ENCODE results near the gene INO80D.
"Not testable (repeated sequence)": the region's sequence is repeated elsewhere in the genome, so short reads cannot be mapped to it uniquely, and the experiment has no call there.

Gene INO80D

DNA sequence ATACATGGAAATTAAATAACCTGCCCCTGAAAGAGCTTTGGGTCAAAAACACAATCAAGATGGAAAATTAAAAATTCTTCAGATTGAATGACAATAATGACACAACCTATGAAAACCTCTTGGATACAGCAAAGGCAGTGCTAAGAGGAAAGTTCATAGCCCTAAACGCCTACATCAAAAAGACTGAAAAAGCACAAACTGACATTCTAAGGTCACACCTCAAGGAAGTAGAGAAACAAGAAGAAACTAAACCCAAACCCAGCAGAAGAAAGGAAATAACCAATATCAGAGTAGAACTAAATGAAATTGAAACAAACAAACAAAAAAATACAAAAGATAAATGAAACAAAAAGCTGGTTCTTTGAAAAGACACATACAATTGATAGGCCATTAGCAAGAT is 52.5 kb downstream of the INO80D start:
- not testable (repeated sequence) for DNase-seq (ENCODE audit: low read depth in 1 of 2, low spot score in 1 of 2)

DNA sequence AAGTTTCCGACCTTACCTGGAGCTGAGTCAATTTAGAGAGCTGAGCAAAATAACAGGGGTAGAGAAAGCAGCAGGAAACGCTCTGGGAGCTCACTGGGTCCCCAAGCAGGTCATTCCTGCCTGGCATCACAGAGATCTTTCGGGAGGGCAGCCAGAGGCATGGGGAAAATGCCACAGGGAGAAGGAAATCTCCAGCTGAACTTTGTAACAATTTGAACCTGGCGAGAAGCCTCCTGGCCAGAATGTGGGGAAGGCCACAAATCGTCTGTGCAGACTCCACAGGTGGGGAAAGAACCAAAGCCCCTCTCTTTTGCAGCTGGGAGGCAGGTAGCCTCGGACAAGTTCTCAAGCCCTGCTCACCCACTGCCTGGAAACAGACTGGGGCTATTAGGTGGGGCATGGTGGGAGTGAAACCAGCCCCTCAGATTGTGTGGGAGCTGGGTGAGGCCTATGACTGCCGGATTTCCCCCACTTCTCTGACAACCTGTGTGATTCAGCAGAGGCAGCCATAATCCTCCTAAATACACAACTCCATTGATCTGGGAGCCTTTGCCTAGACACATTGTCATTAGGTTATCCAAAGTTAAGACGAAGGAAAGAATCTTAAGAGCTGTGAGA is 53.9 kb downstream of the INO80D start:
- no peak for DNase-seq (ENCODE audit: low read depth in 1 of 2, low spot score in 1 of 2)

- DNase-seq (ENCODE audit: low read depth in 1 of 2, low spot score in 1 of 2) = no peak
Measured at GRCh38 chr2:206031162-206031784, 54.7 kb downstream of the INO80D start.

DNA sequence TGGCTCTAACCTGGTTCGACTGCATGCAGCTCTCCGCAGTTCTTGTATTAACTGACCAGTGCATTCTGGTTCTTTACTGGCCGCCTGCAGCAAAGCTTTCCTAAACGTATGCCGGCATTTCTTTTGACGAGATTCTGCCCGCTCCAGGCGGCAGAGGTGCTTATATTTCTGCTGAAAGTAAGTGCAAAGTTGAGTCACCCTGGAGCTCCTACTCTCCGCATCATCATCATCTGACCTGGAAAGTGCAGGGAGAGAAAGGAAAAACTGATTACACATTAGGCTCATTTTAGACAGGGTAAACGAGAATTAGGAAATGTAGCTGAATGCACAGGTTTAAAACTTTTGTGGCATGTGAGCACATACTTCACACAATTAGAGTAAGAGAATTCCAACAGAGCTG is 57.9 kb downstream of the INO80D start:
- no peak for DNase-seq (ENCODE audit: low read depth in 1 of 2, low spot score in 1 of 2)

- DNase-seq (ENCODE audit: low read depth in 1 of 2, low spot score in 1 of 2) = no peak
Measured at GRCh38 chr2:206023183-206023582, 62.8 kb downstream of the INO80D start.

- DNase-seq (ENCODE audit: low read depth in 1 of 2, low spot score in 1 of 2) = no peak
Measured at GRCh38 chr2:206020171-206020570, 65.8 kb downstream of the INO80D start.

GRCh38 chr2:206015746-206016145 is 70.2 kb downstream of the INO80D start:
- not testable (repeated sequence) for DNase-seq (ENCODE audit: low read depth in 1 of 2, low spot score in 1 of 2)

DNA sequence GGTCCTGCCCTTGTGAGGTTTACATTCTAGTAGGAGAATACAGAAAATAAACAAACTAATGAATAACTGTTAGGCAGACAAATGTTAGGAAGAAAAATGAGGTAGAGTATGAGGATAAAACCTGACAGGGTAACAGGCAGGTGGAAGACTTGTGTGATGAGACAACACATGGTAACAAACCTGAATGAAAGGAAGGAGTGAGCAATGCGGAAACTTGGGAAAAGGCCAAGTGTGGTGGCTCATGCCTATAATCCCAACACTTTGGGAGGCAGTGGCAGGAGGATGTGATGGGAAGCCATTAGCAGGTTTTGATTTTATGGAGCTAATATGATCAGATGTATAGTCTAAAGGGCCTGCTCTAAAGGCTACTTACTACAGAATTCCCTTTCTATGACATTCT is 74.2 kb downstream of the INO80D start:
- DNase-seq (ENCODE audit: low read depth in 1 of 2, low spot score in 1 of 2) = no peak

DNA sequence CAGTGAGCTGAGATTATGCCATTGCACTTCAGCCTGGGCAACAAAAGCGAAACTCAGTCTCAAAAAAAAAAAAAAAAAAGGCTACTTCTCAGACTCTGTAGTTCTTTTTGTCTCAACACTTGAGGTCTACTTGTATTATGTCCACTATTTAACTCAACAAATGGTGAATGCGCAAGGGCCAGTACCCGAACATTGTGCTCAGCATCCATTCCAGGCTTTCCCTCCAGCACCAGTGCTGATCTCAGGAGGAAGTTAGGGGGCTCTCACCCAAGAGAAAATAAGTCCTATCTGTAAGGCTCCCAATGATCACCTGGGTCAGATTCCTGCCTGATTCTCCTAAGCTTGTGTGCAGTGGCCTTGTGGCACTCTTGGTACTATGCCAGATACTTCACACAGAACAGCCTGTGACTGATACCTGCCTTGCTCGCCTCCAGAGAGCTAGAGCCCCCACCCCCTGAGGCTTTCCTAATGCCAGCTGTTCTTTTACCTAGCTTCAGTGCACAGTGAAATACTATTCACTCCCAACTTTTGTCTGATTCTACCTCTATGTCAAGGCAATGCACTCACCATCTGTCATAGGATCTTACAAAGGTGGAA is 74.9 kb downstream of the INO80D start:
- DNase-seq (ENCODE audit: low read depth in 1 of 2, low spot score in 1 of 2) = no peak

DNA sequence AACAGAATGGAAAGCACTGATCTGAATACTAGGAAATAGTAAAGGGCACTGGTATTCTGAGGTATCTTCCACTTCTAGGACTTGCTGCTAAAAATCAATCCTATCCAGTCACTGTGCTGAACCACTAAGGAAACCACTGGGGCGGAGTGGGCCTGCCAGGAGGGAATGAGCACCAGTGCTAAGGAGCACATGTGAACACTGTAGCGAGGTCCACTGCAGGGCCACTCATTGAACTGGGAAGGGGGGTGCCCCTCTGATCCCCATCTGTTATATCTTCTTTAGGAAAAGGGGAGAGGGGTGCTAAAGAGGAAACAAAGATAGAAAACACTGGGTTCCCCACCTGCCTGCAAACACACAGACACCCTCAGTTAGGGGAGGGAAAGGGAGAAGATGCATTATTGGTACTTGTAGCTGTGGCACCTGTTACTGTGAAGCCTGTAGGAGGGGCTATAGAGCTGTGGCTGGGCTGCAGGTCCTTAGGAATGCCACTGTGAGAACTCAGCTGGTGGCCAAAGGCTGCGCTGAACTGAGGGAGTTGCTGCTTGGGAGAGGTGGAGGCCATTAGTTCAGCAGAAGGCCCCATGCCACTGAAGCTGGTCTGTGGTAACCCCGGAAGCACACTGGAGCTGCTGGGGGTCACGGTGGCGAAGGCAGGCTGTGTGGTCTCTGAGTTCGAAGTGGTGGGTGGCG is 81.8 kb downstream of the INO80D start:
- no peak for DNase-seq (ENCODE audit: low read depth in 1 of 2, low spot score in 1 of 2)

DNA sequence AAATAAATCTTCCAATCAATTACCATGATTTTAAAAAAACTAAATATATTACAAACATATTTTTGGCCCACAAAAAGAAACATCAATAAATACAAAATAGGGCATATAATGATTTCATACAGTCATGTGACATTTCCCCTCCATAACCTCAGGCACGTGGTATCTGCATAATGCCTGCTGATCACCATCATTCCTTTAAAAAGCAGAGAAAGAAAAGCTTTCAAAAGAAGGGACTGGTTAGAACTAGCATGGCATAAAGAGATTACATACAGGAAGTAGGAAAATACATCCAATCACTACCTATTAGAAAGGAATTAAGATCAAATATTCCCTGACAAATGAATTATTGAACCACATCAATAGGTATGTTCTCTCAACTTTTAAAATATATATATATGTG is 83.5 kb downstream of the INO80D start:
- no peak for DNase-seq (ENCODE audit: low read depth in 1 of 2, low spot score in 1 of 2)

DNA sequence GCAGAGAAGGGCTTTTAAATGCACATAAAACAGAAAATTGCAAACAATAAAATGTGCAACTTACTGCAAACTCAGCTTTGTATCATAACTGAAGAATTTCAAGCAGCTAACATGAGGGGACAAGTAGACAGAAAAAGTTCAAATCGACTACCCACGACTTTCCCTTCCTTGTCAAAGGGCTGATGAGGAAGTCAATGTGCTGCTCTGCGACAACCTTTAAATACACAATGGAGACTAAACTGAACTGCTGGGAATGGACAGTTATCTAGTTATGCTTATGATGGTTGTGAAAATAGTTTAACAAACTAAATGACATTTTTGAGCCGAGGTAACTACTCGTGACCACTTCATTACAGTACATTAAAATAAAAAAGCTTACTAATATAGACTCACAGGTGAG is 84.1 kb downstream of the INO80D start:
- no peak for DNase-seq (ENCODE audit: low read depth in 1 of 2, low spot score in 1 of 2)

GRCh38 chr2:206000776-206001175 is 85.2 kb downstream of the INO80D start:
- DNase-seq (ENCODE audit: low read depth in 1 of 2, low spot score in 1 of 2) = no peak

DNA sequence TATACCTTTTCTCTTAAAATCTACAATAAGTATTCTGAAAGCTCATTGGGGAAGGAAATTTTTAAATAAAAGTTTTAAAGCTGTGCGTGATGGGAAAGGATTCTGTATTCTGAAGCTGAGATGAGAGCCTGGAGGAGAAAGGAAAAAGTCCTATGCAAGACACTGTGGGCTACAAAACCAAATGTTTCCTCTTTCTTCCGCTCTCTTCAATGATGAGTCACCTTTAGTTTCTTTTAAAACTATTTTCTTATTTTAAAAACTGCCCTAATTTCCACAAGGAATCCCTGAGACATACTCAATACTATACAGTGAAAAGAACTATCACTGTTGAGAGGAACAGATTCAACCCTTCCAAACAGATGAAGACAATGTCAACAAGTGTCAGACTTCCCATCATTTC is 87.4 kb downstream of the INO80D start:
- DNase-seq (ENCODE audit: low read depth in 1 of 2, low spot score in 1 of 2) = no peak

DNA sequence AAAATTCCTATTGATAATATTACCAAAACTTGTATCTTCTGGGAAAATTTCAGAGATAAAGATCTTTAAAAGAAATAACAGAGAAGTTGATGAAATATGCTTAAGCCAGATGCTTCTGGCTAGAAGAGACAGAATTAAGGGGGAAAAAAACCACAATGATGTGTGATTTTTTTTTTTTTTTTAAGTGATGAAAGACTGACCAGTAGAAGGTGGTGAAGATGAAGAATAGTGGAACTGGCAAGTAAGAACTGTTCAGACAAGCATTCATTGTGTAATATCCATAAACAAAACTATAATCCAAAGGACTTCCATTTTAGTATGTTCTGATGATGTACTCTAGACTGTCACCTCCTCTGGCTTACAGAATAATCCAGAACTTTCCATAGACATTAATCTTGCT is 89.8 kb downstream of the INO80D start:
- no peak for DNase-seq (ENCODE audit: low read depth in 1 of 2, low spot score in 1 of 2)

GRCh38 chr2:205995260-205995659 is 90.7 kb downstream of the INO80D start:
- no peak for DNase-seq (ENCODE audit: low read depth in 1 of 2, low spot score in 1 of 2)

DNA sequence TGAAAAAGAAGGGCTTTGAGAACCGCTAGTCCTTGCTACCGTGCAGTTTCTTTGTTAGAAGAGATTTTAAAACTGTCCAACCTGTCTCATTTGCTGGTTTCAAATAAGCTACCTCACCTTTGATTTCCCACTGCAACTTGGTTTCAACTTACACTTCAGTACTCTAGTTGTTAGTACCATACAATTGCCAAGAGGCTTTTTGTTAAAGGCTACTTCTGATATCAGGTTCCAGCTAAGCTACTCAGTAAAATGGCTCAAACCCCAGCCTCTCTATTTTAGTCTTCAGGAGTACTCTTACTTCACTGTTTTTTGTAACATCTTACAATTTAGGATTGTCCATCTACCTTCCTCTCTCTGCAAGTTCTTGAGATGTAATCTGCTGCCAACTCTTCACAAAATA is 91.6 kb downstream of the INO80D start:
- no peak for DNase-seq (ENCODE audit: low read depth in 1 of 2, low spot score in 1 of 2)

GRCh38 chr2:205990104-205990503 is 95.9 kb downstream of the INO80D start:
- DNase-seq (ENCODE audit: low read depth in 1 of 2, low spot score in 1 of 2) = no peak

DNA sequence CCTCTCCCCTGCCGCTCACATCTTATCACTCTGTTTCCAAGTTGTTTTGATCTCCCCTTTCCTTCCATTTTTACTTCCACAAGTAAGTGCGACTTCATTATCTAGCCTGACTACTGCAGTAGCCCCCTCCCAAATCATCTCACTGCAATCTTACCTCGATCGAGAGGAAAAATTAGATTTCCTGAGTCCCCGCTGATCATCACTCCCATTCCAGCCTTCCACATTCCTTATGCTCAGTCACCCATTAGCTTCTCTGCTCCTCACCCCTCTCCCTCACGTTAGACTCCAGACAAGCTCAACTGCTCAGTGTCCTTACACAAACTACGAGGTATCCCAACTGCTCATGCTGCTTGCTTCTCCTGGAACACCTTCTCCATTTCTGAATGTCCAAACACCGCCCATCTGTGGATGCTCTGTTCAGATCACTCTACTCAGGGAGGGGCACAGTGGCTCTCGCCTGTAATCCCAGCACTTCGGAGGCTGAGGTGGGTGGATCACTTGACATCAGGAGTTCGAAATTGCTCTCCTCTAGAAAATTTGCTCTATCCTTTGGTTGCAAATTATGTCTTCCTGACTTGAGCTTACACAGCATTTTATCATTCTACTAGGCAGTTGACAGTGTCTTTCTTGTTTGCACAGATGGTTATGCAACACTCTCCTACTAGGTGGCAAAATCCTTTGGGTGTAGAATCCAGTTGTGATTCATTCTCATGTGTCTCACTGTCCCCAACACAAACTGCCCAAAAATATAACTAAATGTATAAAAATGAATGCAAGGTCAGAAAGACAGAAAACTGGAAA is 96.5 kb downstream of the INO80D start:
- no peak for DNase-seq (ENCODE audit: low read depth in 1 of 2, low spot score in 1 of 2)

GRCh38 chr2:205988681-205989080 is 97.3 kb downstream of the INO80D start:
- not testable (repeated sequence) for DNase-seq (ENCODE audit: low read depth in 1 of 2, low spot score in 1 of 2)

- no peak for DNase-seq (ENCODE audit: low read depth in 1 of 2, low spot score in 1 of 2)
Measured at GRCh38 chr2:205988274-205988673, 97.7 kb downstream of the INO80D start.

Data from activated T-helper 1 cell treated with anti-CD3 and anti-CD28 coated beads, Interleukin-2, amount 50 U/mL, for 16 hours (primary cell).